GM18867 (cell line): ENCODE measurements around the gene CT45A10.
"Not testable (repeated sequence)": the region's sequence is repeated elsewhere in the genome, so short reads cannot be mapped to it uniquely, and the experiment has no call there.

Experiments
- ATAC-seq: cut with Tn5 transposase; IDR thresholded peaks from one replicate; pipeline ENCODE4 v1.9.1; 2021; ENCODE audit warnings: mild to moderate bottlenecking, moderate library complexity; ENCODE audit not compliant: unreplicated experiment

The CT45A10 gene, protein sequence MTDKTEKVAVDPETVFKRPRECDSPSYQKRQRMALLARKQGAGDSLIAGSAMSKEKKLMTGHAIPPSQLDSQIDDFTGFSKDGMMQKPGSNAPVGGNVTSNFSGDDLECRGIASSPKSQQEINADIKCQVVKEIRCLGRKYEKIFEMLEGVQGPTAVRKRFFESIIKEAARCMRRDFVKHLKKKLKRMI

DNA sequence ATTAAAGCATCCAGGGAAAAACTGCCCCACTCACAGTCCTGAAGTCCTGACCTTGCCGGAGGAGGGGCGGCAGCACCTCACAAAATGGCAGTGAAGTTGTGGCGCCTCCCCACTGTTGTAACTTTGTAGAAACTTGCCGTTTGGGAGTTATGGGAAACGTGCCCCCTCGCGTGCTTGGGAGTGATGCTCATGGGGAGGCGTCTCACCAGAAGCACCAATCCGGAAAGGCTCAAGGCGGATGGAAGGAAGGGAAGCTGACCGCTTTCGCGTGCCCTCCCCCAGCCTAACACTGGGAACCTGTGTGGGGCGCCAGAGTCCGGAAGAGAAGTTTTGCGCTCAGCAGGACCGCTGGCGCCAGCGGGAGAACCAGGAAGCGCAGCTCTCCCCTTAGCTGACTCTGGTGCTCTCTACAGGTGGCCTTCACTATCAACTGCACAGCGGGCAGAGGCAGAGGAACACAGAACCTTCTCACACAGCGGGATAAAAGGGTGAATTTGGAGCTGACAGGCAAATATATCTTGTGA, at the start of gene CT45A10, which contains the start of gene SAGE1:
TSS of gene CT45A10 (minus strand) at position 151 of the 524 bp plus-strand sequence. CDS start 8,100 bp downstream, outside the sequence.
TSS of gene SAGE1 (plus strand) at position 423 of the 524 bp plus-strand sequence. CDS start 2,527 bp downstream, outside the sequence.
- no peak for ATAC-seq

DNA sequence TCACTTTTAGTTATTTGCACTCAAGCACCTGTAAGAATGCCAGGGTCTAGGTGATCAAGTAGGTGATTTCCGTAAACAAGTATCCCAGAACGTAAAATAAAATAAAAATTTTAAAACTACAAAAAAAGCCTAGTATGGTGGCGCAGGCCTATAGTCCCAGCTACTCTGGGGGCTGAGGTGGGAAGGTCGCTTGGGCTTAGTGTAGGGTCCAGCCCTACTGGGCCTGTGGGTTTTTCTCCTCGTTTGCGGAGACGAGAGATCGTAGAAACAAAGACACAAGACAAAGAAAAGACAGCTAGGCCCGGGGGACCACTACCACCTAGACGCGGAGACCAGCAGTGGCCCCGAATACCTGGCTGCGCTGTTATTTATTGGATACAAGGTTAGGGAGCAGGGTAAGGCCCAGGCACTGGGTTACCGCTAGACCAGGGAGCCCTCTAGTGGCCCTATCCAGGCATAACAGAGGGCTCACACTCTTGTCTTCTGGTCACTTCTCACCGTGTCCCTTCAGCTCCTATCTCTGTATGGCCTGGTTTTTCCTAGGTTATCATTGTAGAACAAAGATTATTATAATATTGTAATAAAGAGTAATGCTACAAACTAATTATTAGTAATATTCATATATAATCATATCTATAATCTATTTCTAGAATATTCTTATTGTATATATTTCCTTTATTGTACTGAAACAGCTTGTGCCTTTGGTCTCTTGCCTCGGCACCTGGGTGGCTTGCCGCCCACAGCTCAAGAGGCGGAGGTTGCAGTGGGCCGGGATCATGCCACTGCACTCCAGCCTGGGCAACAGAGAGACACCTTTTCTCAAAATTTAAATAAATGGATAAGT, 38.6 kb upstream of the CT45A10 start:
- ATAC-seq = peak; percentile 82

DNA sequence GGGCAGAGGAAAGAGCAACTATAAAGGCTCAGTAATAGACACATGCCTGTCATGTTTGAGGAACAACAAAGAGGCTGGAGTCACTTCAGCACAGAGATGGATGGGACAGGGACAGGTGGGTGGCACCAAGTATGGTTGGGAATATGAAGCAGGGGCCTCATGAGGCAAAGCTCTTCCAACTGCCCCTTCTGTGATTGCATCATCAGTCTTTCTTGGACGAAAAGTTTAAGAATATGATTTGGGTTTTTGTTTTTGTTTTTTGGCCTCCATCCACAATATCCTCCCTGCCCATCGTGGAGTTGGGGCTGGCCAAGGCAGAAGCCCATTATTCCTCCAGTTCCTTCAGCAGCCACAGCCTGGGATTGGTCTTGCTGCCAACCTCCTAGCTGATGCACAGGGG, 34.7 kb upstream of the CT45A10 start:
- no peak for ATAC-seq

DNA sequence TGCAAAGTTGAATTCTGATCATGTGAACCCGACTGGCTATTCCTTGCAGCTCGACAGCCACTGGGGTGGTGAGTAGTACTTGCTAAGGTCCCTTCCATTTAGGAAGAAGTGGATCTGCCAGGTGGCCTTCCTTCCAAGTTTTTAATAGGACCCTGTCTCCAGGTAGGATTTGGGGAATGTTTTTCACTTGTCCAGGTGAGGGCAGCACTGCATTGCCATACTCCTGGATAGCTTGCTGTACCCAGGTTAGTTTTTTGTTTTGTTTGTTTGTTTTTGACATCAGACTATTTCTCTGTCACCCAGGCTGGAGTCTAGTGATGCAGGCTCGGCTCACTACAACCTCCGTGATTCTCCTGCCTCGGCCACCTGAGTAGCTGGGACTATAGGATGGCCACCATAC, 30.1 kb upstream of the CT45A10 start:
- no peak for ATAC-seq

DNA sequence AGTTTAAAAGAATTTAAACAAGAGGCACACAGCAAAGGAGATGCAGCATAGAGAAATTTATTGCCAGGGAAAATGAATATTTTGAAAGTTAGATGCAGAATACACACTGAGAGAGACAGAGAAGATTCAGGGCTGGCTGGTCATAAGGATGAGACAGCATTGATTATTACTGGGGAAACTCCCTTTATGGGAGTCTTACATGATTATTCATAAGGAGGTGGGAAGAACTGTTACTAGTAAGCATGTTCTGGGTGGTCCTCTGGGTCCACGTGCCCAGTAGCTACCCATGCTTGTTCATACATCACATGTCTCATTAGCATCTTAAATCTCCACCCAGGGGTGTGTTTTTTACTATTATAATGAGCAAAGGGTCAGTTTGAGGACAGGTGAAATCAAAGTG, 27.3 kb upstream of the CT45A10 start:
- not testable (repeated sequence) for ATAC-seq

DNA sequence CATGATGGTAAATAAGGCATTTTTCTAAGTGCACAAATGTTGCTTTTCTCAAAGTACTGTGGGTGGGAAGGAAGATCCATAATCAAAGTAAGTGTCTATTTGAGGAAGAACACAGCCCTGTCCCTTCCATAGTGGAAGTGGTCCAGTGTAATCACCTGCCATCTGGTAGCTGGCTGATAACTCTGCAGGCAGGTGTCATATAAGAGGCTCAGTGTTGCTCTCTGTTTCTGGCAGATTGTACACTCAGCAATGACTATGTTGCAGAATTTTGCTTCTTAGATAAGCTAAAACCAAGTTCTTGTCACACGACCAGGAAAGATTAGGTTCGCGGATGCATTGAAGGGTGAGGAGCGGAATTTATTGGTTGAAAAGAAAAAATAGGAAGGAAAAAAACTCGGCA, 21.2 kb upstream of the CT45A10 start:
- no peak for ATAC-seq

DNA sequence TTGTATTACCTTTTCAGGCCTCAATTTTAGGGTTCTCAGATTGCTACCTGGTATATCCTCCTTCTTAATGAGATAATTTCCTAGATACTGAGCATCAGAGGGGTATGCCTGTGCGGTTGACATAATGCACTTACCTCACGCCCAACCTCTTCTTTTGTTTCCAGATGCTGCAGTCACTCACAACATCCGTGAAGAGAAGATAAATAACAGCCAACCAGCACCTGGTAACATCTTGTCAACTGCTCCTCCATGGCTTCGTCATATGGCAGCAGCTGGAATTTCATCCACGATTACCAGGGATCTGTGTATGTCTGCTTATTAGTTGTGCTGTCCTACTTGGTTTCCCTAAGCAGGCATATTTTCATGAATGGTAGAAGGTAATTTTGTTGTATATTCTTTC, 17.0 kb upstream of the CT45A10 start:
- no peak for ATAC-seq

DNA sequence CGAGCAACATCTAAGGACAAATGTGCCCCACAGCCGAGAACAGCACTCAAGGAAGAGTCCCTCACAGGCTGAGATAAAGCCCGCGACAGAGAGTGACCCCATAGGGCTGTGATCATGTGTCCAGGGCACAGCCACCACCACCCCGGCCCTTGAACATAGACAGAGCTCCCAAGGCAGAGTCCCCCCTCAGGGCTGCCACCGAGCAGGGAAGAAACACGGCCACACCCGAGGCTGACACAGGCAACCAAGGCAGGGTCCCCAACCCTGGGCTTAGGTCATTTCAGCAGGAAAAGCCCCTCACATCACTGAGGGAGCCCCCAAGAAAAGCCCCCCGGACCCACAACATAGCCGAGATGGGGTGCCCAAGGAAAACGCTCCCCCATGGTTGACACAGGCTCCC, 463 bp downstream of the CT45A10 start:
- ATAC-seq = no peak

DNA sequence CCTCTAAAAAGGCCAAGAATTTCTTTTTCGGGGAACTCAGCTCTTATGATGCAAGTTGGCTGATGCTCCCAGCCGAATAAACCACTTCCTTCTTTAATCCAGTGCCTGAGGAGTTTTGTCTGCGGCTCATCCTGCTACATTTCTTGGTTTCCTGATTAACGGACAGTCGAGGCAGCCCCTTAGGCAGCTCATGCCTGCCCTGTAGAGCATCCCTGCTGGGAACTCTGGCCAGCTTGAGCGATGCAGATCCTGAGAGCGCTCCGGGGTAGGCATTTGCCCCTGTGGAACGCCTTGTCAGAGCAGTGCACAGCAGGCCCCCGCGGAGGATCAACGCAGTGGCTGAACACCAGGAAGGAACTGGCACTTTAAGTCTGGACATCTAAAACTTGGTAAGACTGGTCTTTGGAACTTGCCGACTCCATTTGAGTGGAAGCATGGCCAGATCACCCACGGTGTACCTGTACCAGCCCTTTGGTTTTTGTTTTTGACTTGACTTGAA, 3.1 kb downstream of the CT45A10 start:
- no peak for ATAC-seq

DNA sequence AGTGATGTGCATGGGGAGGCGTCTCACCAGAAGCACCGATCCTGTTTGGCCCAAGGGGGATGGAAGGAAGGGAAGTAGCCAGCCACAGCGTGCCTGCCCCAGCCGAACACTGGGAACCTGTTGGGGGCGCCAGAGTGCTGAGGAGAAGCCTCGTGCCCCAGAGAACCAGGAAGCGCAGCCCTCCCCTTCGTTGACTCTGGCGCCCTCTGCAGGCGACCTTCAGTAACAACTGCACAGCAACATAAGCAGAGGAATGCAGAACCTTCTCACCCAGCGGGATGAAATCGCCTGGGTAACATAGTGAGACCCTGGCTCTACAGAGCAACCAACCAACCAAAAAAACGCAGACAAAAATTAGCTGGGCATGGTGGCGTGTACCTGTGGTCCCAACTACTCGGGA, 4.3 kb downstream of the CT45A10 start:
- not testable (repeated sequence) for ATAC-seq

DNA sequence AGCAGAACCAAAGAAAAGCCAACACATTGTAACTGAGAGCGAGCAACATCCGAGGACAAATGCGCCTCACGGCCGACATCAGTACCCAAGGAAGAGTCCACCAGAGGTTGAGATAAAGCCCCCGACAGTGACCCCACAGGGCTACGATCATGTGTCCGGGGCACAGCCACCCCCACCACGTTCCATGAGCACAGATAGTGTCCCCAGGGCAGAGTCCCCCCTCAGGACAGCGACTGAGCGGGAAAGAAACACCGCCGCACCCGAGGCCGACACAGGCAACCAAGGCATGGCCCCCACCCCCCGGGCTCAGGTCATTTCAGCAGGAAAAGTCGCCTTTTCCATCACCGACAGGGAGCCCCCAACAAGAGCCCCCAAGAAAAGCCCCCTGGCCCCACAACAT, 5.0 kb downstream of the CT45A10 start:
- not testable (repeated sequence) for ATAC-seq

DNA sequence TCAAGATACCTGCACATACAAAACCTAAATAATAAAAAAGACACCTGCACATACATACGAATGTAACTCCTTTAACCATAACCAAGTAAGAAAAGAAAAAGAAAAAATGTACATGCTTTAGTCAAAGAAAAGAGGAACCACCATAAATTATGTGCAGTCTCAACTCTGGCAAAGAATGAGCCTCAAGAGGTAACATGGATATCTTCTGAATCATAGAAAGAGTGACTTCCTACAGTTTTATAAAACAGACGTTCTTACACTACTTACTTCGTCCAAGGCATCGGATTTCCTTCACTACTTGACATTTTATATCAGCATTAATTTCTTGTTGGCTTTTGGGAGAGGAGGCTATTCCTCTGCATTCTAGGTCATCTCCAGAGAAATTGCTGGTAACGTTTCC, 10.5 kb downstream of the CT45A10 start:
- not testable (repeated sequence) for ATAC-seq

DNA sequence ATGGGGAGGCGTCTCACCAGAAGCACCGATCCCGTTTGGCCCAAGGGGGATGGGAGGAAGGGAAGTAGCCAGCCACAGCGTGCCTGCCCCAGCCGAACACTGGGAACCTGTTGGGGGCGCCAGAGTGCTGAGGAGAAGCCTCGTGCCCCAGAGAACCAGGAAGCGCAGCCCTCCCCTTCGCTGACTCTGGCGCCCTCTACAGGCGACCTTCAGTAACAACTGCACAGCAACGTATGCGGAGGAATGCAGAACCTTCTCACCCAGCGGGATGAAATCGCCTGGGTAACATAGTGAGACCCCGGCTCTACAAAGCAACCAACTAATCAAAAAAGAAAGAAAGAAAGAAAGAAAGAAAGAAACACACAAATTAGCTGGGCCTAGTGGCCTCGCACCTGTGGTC, 21.5 kb downstream of the CT45A10 start, which contains the start of gene CT45A9:
TSS of gene CT45A9 (minus strand) at position 101 of the 400 bp plus-strand sequence. CDS start 3,751 bp downstream, outside the sequence.
- ATAC-seq = not testable (repeated sequence)

DNA sequence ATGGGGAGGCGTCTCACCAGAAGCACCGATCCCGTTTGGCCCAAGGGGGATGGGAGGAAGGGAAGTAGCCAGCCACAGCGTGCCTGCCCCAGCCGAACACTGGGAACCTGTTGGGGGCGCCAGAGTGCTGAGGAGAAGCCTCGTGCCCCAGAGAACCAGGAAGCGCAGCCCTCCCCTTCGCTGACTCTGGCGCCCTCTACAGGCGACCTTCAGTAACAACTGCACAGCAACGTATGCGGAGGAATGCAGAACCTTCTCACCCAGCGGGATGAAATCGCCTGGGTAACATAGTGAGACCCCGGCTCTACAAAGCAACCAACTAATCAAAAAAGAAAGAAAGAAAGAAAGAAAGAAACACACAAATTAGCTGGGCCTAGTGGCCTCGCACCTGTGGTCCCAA, 38.8 kb downstream of the CT45A10 start, which contains the start of gene CT45A8:
TSS of gene CT45A8 (minus strand) at position 101 of the 400 bp plus-strand sequence. CDS start 3,755 bp downstream, outside the sequence.
- ATAC-seq = not testable (repeated sequence)

DNA sequence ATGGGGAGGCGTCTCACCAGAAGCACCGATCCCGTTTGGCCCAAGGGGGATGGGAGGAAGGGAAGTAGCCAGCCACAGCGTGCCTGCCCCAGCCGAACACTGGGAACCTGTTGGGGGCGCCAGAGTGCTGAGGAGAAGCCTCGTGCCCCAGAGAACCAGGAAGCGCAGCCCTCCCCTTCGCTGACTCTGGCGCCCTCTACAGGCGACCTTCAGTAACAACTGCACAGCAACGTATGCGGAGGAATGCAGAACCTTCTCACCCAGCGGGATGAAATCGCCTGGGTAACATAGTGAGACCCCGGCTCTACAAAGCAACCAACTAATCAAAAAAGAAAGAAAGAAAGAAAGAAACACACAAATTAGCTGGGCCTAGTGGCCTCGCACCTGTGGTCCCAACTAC, 56.1 kb downstream of the CT45A10 start, which contains the start of gene CT45A7:
TSS of gene CT45A7 (minus strand) at position 101 of the 400 bp plus-strand sequence. CDS start 3,747 bp downstream, outside the sequence.
- not testable (repeated sequence) for ATAC-seq
